GM20000 (cell line): ENCODE results near the gene CEP85.

ENCODE experiments used
- DNase-seq: peaks from one replicate; pipeline ENCODE4 v3.0.0; 2012; ENCODE audit warnings: low spot score
- TF ChIP-seq, protein P1 (sequence below): IDR thresholded peaks from 2 replicates; pipeline ENCODE4 v1.5.1; 2012; ENCODE audit warnings: mild to moderate bottlenecking, control low read depth; ENCODE audit errors: extremely low read depth, missing control alignments

Gene CEP85

DNA sequence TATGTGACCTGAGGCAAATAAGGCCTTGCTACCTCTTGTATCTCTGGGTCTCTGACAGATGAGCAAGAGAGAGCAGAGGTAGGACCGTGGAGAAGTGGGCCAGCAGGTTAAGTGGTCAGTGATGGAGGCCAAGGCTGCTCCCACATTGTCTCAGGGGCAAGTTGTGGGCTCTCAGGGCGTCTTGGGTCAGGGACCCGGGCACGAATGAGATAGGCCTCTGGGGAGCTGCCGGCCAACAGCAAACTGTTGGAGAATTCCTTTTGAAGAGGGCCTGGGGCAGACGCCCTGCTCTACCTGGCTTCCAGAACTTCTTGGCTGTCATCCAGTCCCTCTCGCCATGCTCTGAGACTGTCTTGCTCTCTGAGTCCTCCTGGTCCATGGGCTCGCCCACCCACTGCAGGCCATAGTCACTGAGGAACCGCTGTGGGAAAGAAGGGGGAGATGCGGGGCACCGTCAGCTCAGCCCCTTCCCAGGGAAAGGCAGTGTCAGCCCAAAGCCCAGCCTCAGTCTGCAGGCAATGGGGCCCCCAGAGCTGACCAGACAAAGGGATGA lies 60.0 kb downstream of the CEP85 start:
- TF ChIP-seq, protein P1, sequence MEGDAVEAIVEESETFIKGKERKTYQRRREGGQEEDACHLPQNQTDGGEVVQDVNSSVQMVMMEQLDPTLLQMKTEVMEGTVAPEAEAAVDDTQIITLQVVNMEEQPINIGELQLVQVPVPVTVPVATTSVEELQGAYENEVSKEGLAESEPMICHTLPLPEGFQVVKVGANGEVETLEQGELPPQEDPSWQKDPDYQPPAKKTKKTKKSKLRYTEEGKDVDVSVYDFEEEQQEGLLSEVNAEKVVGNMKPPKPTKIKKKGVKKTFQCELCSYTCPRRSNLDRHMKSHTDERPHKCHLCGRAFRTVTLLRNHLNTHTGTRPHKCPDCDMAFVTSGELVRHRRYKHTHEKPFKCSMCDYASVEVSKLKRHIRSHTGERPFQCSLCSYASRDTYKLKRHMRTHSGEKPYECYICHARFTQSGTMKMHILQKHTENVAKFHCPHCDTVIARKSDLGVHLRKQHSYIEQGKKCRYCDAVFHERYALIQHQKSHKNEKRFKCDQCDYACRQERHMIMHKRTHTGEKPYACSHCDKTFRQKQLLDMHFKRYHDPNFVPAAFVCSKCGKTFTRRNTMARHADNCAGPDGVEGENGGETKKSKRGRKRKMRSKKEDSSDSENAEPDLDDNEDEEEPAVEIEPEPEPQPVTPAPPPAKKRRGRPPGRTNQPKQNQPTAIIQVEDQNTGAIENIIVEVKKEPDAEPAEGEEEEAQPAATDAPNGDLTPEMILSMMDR: no peak
- DNase-seq: no peak

DNA sequence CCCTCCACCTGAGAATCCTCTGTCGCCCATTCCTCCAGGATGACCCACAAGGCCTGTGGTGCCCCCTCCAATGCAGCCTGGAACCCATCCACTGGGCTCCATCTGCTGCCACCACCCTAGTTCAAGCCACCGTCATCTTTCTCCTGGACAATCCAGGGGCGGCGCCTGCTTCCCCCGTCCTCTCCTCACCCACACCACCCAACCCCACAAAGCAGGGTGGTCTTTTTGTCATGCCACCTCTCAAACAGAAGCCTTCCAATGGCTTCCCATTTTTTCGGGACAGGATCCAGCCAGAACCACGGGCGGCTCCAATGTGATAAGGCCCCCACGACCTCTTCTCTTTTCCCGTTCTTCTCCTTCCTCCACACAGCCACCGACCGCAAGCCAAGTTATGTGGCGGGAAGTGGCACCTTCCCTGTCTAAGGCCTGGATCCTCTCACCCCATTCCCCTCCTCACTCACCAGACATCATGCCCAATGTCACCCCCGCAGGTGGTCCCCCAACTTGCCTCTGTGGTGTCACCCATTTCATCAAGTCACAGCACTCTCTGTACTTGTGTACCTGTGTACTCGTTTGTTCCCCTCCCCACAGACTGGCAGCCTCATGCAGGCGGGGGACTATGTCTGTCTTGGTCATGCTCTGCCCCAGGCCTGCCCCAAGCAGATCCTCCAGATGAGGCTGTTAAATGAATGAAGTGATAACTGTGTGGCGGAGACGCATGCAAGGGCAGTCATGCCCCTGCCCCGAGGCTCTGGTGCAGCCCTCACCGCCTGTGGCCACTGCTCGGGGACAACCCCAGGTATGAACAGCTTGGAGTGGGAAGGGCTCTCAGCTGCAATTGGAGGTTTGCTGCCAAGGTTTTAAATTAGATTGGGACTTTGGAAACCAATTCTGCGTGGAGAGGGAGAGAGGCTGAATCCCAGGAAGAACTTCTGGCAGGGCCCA lies 61.5 kb downstream of the CEP85 start:
- TF ChIP-seq, protein P1: no peak
- DNase-seq: no peak

DNA sequence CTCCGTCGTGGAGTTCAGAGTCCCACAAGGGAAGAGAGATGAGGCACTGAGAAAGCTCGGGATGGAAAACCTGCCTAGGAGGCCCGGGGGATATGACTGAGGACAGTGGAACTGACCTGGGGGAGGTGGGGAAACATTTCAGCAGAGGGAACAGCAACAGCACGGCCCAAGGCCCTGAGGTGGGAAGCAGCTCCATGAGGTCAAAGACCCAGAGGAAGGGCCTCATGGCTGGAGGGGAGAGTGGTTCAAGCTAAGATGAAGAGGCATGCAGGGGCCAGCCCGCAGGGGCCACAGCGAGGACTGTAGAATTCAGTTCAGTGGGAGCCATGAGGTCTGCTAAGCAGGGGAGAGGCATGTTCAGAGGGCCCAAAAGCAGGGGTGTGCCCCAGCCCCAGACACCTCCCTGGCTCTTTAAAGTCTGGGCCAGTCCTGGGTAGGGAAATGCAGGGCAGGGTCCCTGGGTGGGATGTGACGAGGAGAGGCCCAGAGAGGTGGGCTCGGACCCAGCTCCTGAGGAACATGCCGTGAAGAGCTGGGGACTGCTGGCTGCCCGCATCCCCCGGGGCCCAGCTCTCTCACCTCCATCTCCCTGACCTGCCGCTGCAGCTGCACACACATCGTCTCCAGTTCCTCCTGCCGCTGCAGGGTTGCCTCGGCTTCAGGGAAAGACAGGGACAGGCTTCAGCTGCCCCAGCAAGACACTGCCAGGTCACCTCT lies 62.5 kb downstream of the CEP85 start:
- no peak for DNase-seq
- TF ChIP-seq, protein P1: no peak

DNA sequence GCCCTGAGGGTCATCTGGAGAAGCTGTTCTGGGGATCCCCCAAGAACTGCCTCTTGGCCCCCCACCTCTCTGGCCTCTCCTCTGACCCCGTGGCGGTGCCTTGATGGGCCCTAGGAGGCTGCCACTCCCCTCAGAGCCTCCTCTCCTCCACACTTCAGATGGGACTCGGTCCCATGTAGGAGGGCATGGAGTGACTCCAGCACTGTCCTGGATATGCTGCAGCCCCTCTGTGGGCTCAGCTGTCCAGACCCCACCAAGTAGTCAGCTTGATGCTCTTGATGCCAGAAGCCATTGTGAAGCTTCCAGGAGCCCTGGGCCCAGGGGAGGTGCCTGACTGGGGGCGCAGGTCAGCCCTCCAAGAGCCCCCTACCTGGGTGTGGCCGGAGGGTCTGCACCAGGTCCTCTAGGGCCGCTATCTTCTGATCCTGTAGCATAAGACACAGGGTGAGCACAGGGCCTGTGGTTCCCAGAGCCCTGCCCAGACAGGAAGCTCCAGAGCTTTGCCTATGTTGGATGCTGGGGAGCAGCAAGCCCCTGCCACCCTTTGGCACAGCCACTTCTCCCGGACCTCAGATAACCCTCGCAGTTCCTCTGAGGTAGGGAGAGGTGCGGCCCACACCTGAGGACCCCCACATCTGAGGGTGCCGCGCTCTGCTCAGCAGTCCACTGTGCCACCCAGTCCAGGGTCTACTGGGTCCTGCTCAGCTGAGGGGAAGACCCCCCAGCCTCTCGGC lies 63.2 kb downstream of the CEP85 start:
- TF ChIP-seq, protein P1: no peak
- no peak for DNase-seq

DNA sequence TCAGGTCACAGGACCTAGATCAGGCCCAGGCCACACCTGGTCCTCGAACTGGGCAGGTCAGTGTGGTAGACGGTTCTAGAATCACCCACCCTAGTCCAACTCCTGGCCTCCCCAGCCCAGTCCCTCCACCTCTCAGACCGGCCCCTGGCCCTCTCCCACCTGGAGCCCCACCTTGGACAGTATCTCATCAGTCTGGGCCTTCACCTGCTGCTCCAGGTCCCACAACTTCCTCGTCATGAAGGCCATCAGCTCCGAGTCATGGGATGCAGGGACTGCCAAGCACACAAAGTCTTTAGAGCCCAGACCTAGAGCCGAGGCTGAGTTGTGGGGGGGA lies 63.8 kb downstream of the CEP85 start:
- TF ChIP-seq, protein P1: no peak
- no peak for DNase-seq

DNA sequence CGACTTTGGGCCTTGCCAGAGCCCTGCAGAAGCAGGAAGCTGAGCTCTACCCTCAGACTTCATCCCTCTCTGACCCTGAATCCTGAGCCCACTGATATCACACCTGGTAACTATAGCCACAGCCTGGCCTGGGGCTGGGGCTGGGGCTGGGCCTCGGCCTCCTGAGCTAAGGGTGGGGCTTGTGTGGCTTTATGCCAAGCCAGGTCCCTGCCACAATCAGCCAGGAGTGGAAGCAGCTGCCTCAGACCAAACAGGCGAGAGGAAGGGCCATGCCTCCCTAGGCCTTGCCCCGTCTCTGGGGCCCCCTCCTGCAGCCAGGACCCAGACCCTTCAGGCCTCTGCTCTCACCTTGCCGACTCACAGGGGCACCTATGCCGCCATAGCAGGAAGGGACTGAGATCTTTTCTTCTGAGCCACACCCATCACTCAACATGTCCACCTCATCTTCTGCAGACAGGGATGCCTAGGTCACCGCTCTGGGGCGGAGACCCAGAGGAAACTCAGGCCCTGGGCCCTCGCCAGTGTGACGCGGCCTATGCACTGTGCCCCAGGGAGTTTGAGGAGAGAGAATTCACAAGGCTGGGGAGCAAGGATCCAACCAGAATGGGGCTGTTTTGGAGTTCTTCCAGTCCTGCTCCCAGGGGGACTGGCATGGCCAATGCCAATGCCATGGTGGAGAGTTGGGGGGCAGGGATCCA lies 66.7 kb downstream of the CEP85 start:
- TF ChIP-seq, protein P1: no peak
- DNase-seq: no peak
